NCI-H526 treated with DMSO at 0.1 percent for 48 hours (cell line): ENCODE results near the gene FOXF1.

Experiments used
- DNase-seq: peaks from one replicate; lab custom pipeline; 2025; lab: John Stamatoyannopoulos, UW

FOXF1 gene

DNA sequence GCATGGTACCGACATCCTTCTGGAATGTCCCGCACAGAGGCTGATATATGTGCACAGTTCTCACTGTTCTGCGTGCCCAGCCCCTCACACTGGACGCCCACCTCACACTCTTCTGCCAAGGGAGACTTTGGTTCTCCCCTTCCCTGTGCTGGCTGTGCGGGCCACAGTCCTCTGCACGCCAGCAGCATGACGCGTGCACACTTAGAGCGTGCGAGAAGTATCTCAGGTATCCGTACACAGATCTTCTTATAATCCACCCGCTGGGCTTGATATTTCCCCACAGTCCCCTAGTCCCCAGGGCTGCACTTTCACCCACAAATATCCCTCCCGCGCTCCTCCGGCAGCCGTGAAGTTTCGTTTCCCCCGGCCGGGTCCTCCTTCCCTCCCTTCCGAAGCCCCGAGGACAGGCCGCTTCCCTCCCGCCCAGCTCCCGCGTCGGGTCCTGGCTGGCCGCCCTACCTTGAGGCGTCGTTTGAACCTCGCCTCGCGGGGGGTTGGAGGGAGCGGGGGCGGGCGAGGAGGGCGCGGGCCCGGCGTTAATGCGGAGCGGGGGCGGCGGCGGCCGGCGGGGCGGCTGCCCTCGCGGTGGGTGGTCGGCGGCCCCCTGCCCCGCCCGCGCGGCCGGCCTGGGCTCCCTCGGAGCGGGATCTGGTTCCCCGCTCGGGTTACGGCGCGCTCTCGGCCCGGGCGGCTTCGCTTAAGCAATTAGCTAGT, 5.0 kb upstream of the FOXF1 start:
- no peak for DNase-seq

DNA sequence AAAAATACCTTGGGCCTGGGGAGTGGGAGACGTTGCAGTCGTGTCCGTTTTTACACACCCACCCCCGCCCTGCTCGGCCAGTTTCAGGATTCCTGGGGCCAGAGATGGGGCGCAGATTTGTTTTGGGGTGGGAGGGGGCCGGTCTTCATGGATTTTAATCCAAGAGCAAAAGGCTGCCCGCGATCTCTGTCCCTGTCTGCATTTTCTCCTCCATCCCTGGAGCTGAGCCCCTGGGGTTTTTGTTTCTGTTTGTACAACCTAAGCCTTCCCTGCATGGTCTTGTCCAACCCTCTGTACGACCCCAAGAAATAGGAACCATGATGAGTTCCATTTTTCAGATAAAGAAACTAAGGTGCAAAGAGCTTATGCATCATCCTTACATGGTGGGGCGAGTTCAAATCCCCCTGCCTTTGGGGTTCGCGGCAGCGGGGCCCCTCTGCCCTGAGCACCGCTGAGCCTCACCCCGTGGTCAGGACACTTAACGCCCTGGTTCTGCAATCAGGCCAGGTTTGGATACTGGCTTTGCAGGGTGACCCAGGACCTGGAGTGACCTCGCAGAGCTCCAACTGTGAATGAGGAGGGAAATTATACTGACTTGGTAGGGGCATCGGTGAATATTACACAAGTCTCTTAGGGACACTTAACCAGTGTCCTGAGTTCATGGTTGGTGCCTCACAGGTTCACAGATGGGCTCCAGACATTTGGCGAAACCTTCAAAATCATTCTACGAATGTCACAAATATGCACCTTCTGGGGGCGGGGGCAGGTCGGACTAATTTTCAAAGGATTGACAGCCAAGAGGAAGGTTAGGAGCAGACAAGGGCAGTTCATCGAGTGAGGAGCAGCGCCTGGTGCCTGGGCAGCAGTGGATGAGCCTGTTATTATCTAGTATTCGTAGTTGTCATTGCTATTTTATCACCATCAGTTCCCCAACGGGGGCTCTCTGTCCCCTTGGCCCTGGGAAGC, 4.1 kb upstream of the FOXF1 start:
- no peak for DNase-seq

DNA sequence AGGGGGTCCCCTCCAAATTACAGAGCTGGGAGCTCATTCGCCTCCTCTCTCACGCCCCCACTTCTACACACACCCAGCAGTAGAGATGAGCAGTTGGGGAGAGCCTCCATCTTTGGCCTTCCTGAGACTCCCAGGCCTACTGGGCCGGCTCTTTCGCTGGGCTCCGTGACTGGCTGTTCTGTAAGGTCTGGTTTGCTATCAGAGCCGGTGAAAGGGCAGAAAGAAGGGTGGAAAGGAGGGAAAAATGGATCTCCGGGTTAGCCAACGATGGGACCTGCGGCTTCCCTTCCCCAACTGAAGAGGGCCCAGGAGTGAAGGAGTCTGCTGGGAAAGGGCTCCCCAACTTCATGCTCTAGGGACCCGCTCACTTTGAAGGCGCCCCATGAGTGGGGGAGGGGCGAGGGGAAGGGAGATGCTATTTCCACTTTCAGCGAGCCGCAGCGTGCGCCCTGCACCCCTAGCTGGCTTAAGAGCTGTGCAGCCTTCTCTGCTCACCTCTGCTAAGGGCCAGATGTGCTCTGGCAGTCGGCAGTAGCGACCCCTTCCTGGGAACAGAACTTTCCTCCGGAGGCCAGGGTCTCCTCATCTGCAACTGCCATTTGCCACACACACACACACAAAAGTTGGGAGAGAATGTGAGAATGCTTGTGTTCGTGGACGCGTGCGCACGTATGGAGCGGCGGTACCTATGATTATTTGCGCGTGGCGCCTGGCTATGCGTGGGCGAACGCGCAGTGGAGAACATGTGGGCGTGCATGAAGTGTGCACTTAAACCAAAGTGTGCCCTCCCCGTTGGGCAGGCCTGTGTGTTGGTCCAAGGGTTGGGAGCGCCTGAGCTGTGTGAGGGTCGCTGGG, 2.9 kb upstream of the FOXF1 start:
- DNase-seq = no peak

DNA sequence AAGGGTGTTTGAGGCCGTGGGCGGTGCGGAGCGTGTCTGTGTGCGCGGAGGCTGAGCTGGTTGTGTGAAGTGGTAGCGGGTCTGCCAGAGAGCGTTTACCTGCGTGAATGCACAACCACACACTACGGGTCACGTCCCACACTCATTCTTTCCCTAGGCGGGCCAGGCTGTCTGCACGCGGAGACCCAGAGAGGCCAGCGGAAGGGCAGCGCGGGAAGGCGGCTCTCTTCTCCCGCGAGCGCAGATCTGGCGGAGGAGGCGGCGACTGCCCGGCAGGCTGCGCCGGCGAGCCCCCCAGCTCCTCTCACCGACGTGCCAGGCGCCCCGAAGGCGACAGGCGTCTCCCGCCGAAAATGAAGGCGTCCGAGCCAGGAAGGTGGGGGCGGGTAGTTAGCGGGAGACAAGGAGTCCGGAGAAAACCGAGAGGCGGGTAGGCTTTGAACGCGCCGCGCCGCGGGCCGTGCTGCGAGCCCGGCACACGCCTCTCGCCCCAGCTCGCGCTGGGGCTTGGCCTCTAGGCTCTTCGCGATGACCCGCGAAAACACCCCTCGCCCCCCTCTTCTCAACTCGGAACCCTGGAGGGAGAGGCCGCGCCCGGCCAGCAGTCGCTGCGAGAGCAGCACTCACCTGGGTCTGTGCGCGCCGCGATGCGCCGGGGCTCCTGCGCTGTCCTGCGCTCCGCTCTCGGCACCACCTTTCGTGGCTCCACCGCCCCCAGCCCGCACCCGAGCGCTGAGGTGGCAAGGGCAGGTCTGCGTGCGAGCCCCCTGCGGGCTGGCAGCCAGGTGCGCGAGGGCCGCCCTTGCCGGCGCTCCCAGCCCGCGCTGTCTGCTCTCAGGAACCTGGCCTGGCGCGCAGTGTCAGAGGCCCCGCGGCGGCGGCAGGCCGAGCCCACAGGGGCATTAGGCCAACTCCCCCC, 2.0 kb upstream of the FOXF1 start:
- no peak for DNase-seq

DNA sequence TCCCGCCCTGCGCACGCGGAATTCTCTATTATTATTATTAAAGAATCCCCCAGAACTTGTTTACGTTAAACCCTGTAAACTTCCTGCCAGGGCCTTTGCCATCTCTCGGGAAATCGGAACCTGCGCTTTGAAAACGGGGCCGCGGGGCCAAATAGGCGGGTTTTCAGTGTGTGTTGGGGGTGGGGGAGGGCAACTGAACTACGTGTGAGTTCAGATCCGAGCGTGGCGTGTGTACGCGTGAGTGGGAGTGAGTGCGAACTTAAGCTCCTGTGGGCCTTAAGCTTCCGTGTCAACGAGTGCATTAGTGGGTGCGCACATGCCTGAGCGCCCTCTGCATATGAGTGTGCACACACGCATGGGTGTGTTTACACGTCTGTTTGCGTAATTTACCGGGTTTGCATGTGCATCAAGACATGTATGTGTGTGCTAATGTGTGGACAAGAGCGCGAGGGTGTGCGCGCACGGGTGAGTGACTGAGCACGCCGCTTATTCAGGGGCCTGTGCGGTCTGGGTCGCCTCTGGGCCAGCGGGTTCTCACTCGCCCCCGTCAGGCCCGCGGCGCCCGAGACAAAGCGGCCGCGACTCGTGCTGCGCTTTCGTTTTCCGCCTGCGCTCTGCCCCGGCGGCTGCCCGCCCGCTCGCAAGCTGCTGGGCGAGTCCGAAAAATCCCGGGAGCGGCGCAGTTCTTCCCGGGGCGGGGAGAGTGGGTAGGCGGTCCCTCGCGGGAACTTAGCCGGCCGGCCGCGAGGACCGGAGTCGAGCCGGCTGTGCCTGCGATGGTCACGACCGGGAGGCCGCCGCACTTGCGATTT, 1.2 kb upstream of the FOXF1 start:
- no peak for DNase-seq

DNA sequence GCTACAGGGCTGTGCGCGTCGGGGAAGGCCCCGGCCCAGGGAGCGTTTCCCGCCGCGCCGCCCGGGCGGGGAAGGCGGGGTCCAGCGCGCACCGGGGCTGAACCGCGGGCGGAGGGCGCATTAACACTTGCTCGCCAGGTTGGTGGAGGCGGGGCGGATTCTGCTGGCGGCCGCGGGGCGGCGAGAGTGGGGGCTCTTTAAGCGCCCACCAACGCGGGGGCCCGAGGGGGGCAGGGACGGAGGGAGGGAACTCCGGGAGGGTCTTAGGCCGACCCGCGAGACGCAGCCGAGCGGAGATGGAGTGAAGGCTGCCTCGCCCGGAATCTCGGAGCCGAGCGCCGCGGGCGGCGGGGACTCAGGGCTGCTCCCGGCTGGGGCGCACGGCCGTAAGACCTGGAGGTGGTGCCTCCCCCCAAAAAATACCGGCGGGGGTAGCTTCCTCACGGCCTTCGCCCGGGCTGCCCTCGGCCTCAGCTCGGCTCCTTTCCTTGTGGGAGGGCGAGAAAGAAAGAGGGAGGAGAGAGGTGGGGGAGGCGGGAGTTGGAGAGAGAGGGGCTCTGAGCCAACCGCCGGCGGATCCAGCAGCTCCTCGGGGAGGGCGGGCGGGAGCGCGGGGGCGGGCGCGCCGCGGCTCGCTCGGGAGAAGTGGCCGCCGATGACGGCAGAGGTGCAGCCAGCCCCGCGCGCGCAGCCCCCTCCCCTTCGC, 415 bp upstream of the FOXF1 start:
- no peak for DNase-seq

DNA sequence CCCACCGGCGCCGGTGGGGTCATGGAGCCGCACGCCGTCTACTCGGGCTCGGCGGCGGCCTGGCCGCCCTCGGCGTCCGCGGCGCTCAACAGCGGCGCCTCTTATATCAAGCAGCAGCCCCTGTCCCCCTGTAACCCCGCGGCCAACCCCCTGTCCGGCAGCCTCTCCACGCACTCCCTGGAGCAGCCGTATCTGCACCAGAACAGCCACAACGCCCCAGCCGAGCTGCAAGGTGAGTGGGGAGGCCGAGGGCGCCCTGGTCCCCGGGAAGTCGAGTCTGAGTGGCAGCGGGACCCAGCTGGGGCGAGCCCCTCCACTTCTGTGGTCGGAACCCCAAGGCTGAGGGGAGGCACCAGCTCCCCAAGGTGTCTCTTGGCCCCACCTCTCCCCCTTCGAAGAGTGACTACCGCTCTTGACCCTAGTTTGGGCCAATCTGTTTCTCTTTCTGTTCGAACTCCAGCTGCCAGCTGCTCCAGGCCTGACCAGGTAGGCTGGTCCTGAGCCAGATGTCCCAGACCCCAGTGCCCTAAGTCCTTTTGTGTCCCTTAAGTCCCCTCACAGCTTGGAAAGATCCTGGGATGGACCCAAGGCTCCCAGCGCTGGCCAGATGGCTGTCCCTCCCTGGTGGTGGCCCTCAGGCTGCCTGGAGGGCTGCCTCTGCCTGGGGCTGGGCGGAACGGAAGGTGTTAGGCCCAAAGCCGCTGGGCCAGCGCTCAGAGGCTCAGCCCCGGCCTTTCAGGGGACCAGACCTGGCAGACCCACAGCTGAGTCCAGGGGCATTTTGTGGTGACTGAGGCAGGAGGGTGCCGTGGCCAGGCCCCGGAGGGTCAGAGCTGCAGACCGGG, 1.2 kb downstream of the FOXF1 start:
- DNase-seq = no peak

DNA sequence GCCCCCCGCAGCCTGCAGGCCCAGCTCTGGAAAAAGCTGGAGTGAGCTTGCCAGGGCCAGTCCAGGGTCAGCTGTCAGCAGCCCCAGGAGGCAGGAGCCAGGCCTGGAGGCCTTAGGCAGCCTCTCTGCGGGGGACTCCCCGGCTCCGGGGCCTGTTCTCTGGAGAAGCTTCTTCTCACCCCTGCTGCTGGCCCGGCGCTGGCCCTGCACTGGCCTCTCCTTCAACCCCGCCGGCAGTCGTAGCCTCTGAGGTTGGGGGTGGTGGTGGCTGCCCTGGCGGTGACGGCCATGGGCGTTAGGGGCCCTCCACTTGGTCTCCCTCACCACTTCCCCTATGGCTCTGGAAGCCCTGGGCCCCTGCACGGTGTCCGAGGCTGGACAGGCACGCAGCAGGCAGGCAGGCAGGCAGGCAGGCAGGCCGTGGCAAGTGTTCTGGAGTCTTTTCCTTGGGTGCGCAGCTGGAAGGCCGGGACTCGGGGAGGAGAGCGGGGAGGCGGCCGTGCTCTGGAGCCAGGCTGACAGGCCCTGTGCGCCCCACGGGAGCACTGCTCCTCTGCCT, 2.1 kb downstream of the FOXF1 start:
- no peak for DNase-seq

DNA sequence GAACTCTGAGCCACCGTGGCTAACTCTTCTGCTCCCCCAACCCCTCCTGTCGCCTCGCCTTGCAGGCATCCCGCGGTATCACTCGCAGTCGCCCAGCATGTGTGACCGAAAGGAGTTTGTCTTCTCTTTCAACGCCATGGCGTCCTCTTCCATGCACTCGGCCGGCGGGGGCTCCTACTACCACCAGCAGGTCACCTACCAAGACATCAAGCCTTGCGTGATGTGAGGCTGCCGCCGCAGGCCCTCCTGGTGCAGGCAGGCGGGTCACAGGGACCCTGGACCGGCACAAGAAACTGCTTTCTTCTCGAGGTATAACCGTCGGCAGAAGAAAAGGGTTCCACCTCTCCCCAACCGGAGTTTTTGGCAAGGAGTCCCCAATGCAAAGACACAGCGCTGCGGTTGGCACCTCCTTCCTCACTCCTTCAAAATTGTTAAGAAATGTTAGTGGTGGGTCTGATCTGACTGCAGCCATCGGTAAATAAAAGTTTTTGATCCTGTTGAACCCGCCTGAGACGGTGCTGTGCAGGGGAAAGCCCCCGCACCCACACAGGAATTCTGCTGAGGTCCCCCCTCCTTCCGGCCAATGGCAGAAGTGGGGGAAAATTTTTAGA, 2.6 kb downstream of the FOXF1 start:
- no peak for DNase-seq

DNA sequence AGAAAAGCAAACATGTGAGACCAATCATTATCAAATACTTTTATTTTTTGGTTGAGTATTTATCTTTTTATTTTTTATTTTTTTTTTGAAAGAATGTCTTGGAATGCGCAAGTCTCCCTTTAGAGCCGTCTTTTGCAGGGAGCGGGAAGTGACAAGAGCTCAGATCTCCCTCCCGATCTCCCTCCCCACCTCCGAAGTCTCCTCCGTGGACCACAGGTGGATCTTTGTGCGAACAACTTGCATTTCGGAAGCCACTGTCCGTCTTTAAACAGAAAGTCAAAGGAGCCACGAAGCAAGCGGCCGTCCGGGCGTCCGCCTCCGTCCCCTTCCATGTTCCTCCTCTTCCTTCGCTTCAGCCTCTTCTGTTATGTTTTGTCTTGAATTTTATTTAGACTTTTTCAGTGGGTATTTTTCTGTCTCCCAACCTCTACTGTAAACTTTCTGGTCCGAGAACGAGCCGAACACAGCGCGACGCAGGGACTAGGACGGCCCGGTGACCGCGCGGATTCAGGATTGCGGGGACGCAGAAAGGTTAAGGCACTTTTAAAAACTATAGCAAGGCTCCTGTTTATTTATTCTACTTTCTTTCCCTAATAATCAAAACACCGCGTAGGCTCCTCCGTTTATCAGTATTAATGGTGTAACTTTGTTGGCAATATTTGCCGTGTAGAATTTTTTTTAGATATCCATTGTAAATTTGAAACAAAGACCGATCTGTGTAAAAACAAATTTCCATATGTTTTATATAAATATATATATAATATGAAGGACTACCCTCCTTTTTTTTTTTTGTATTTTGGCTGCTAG, 3.3 kb downstream of the FOXF1 start:
- no peak for DNase-seq

DNA sequence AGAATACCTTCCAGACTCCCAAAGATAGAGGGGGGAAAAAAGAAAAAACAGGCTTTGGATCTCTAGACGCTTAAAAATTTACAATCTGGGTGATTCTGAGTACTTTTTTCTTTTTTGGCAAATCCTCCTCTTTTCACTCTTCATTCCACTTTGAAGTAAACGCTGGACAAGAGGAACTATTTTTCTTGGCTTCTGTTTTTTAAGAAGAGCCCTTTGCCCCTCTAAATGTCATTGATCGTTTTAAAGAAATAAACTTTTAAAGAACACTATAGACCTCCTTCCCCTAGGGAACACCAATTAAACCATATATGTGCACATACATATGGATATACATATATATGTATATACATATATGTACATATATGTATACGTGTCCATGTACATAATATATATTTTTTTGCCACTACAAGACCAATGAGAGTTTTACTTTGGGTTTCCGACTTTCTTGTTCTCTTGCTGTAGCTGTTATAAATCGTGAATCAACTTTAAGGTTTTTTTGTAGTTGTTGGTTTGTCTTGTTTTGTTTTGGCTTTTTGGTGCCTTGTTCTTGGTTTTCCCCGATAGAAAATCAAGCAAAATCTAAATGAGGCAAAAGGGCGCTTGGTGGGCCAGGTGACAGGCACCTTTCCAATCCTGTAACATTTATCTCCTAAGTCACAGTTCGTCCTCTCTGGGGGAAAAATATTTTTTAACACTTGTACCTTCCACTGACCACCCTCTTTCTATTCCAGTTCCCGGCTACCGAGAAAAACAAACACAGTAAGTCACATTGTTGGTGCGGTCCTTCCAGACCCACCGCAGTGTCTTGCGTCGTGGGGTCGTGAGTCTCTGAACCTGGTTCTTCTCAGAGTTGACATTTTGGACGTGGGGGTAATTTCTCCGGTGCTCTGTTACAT, 4.4 kb downstream of the FOXF1 start:
- DNase-seq = no peak

DNA sequence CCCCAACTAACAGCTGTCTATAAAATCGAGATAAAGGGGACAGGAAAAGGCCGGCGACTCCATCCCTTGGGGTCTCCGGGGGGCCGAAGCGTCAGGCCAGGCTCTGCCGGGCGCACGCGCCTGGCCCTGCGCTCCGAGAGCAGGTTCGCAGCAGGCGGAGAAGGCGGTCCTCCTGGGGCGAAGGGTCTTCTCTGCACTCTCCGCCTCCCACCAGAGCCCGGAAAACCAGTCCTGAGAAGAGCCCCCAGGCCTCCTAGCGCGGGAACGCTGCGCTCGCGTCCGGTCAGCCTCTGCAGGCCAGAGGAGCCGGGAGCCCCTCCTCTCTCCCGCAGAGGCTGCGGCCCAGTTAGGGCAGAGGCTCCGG, 5.1 kb downstream of the FOXF1 start:
- no peak for DNase-seq

DNA sequence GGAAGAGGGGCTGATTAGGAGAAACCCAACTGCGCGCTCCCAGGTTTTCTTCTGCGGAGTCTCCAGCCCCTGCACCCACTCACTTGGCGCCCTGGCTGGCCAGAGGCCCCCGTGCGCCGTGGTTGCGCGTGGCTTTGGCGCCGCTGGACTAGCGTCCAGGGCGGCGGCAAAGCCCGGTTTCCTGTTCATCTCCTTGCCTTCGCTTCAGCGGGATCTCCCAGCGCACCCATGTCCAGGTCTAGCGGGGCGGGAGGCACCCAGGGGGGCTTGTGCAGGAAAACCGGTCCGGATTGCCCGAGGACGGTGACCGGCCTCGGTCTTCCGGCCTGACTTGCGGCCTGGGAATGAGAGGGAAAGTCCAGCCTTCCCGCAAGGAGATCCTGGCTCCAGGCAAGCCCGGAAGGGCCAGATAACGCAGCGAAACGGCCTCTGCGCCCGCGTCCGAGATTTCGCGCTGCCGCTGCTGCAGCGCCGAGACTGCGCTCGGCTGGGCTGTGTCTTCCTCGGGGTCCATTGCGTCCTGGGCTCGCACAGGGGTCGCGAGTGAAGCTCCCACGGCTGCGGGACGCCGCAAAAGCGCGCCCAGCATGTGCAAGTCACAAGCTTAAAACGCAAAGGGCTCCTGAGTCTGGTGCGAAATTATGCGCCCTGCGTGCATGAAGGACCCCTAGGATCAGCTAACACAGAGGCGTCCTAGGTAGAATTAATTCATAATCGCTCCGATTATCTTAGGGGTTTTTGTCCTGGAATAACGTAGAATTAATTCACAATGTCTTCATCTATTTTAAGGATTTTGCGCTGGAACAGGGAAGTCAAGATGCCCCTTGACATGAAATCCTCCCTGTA, 5.7 kb downstream of the FOXF1 start:
- DNase-seq = no peak

DNA sequence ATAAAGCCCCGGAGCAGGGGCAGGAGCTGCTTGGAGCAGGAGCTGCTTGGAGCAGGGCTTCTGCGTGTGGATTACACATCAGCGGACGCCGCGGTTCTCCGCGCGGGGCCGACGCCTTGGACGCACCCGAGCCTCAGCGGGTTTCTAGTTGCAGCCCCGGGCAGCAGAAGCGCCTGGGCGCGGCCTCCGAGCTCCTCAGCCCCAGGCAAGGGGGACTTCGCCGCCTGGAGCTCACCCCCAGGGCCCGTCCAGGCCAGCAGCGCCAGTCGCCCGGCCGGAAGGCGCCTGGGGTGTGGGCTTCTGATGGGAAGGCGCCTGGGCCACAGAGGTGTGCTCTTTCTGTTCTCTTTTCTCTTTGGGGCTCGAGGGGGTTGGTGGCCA, 6.3 kb downstream of the FOXF1 start:
- DNase-seq = no peak

DNA sequence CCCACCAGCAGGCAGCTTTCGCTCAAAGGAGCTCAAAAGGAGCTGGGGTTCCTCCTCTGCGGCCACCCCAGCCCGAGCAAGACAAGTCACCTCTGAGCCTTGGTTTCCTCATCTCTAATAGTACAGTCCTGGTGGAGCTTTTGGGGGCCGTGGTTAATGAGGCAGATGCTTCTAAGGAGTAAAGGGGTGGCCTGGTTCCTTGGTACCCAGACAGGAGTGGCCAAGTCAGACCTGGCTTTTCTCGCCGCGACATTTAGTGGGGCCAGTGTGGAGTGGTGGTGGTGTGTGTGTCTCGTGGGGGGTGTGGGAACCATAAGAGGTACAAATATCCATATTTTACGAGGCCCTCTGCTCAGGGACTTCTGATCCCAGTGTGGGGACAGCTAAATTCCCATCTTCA, 6.7 kb downstream of the FOXF1 start:
- DNase-seq = no peak
